ENCODE results near the gene ZBED1.

- no peak for TF ChIP-seq HSF4 (CRISPR knock-in tag; IDR thresholded peaks at IDR 0.05; ENCODE audit: borderline replicate concordance)
- TF ChIP-seq SOX6 (IDR thresholded peaks at IDR 0.05), result no peak
- TF ChIP-seq JUNB (CRISPR knock-in tag; conservative IDR thresholded peaks at IDR 0.05), result no peak
- TF ChIP-seq LARP7 (IDR thresholded peaks at IDR 0.05), result no peak
- TF ChIP-seq CTCF (IDR thresholded peaks at IDR 0.05 in 2 of 3, conservative IDR thresholded peaks at IDR 0.05 in 1 of 3; ENCODE audit: insufficient read depth in 2 of 3, low read depth in 1 of 3, low read length in 3 of 3), result no peak
- TF ChIP-seq MXI1 (IDR thresholded peaks at IDR 0.05; ENCODE audit: low read depth, low read length), result no peak
- TF ChIP-seq L3MBTL2 (IDR thresholded peaks at IDR 0.05), result no peak
- no peak for TF ChIP-seq MEF2D (tag; conservative IDR thresholded peaks at IDR 0.05; ENCODE audit: low read depth)
- no peak for TF ChIP-seq POLR2A (conservative IDR thresholded peaks at IDR 0.05)
- no peak for TF ChIP-seq POLR2AphosphoS5 (IDR thresholded peaks at IDR 0.05; ENCODE audit: control insufficient read depth, insufficient read depth, low read depth, low read length)
- no peak for TF ChIP-seq SP2 (IDR thresholded peaks at IDR 0.05; ENCODE audit: extremely low read depth, low read depth, low read length, poor library complexity, severe bottlenecking)
- no peak for TF ChIP-seq ZHX1 (conservative IDR thresholded peaks at IDR 0.05; ENCODE audit: low read length)
- no peak for TF ChIP-seq ZNF764 (CRISPR knock-in tag; IDR thresholded peaks at IDR 0.05; ENCODE audit: low read depth)
Observed at GRCh38 chrX:2471641-2472040, 29.1 kb downstream of the ZBED1 start.
